ENCODE measurements around the gene ARID2. TPM values are rescaled to one million over a fixed set of nuclear protein-coding genes. Genes with fewer than 3 reads are reported as not detected.

Gene ARID2
- total RNA-seq, 1 donor from 2014 or later = 63.6 TPM

DNA sequence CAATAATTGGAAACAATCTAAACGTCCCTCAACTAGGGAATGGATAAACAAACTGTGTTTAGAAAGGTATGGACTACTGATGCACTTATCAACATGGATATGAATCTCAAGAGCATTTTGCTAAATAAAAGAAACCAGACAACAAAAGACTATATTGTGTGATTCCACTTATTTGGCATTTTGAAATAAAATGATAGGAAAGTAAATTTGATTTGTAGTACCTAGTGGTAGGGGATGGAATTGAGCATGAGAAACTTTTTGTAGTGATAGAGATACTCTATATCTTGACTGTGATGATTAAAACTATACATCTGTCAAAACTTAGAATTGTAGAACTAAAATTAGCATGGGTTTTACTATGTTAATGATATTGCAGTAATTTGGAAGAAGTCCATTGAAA, 87.1 kb downstream of the ARID2 start:
- no peak overlapping the region for H3K4me3 Mint-ChIP-seq (ENCODE audit: low read depth)
- H3K36me3 Mint-ChIP-seq (ENCODE audit: insufficient read depth) = peaks cover 8% of the 10 kb centered on the region
- H3K27me3 Mint-ChIP-seq = no peaks in the 10 kb centered on the region
- no peaks in the 10 kb centered on the region for H3K9me3 Mint-ChIP-seq (ENCODE audit: low read depth)
- H3K27ac Mint-ChIP-seq = no peak overlapping the region
- DNase-seq (ENCODE audit: low spot score, unreplicated experiment) = no peak
- peaks cover 2% of the 10 kb centered on the region for H3K4me1 Mint-ChIP-seq (ENCODE audit: low read depth)
- TF ChIP-seq, protein P1, sequence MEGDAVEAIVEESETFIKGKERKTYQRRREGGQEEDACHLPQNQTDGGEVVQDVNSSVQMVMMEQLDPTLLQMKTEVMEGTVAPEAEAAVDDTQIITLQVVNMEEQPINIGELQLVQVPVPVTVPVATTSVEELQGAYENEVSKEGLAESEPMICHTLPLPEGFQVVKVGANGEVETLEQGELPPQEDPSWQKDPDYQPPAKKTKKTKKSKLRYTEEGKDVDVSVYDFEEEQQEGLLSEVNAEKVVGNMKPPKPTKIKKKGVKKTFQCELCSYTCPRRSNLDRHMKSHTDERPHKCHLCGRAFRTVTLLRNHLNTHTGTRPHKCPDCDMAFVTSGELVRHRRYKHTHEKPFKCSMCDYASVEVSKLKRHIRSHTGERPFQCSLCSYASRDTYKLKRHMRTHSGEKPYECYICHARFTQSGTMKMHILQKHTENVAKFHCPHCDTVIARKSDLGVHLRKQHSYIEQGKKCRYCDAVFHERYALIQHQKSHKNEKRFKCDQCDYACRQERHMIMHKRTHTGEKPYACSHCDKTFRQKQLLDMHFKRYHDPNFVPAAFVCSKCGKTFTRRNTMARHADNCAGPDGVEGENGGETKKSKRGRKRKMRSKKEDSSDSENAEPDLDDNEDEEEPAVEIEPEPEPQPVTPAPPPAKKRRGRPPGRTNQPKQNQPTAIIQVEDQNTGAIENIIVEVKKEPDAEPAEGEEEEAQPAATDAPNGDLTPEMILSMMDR (IDR thresholded peaks at IDR 0.05; ENCODE audit: unreplicated experiment) = no peak

DNA sequence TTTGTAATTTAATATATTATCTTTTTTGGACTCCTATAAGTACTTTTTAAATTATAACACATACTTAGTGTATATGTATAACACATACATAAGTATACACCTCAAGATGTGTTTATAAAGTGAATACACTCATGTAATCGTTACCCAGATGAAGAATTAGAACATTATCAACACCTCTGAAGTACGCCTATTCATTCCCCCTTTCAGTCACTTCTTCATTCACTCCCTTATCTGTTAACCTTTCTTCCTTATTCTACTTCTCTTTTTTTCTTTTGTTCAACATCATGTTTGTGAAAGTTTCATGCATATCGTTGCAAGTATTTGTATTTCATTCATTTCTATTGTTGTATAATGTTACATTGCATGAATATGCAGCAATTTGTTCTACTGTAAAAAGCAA, 98.5 kb downstream of the ARID2 start:
- Mint-ChIP-seq H3K36me3 (ENCODE audit: insufficient read depth) (peaks cover 39% of the 10 kb centered on the region), H3K27me3 (no peaks in the 10 kb centered on the region), H3K4me1 (ENCODE audit: low read depth) (no peaks in the 10 kb centered on the region), H3K27ac (peak overlapping the region; percentile 50), H3K9me3 (ENCODE audit: low read depth) (peaks cover 10% of the 10 kb centered on the region), H3K4me3 (ENCODE audit: low read depth) (no peak overlapping the region)
- TF ChIP-seq, protein P1 (IDR thresholded peaks at IDR 0.05; ENCODE audit: unreplicated experiment) = no peak
- DNase-seq (ENCODE audit: low spot score, unreplicated experiment) = no peak

DNA sequence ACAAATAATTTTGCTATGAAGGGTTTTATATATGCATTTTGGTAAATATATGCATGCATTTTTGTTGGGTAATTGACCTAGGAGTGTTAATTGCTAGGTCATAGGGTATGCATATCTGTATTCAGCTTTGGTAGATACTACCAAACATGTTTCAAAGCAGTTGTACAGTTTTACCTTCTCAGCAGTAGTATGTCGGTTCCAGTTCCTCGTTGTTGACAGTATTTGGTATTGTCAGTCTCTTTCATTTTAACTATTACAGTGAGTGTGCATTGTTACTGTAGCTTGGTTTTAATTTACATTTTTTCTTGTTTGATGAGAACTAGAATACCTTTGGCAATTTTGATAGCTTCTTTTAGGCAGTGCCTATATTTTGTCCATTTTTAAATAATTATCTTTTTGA, 98.9 kb downstream of the ARID2 start:
- Mint-ChIP-seq H3K4me1 (ENCODE audit: low read depth) (no peaks in the 10 kb centered on the region), H3K27ac (peak overlapping the region; percentile 42), H3K9me3 (ENCODE audit: low read depth) (peaks cover 12% of the 10 kb centered on the region), H3K36me3 (ENCODE audit: insufficient read depth) (peaks cover 37% of the 10 kb centered on the region), H3K27me3 (no peaks in the 10 kb centered on the region), H3K4me3 (ENCODE audit: low read depth) (no peak overlapping the region)
- TF ChIP-seq, protein P1 (IDR thresholded peaks at IDR 0.05; ENCODE audit: unreplicated experiment) = no peak
- DNase-seq (ENCODE audit: low spot score, unreplicated experiment) = no peak

DNA sequence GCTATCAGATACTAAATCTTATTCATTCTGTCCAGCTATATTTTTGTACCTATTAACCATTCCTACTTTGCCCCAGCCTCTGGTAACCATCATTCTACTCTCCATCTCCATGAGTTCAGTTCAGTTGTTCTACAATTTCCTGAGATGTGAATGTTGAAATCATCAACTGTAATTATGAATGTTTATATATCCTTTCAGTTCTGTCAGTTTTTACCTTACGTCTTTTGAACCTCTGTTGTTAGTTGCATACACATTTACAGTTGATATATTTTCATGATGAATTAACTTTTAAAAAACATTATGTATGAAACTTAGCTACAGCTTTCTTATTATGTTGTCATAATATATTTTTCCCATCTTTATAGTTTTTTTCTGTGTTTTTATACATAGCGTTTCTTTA, 102.1 kb downstream of the ARID2 start:
- peaks cover 42% of the 10 kb centered on the region for H3K36me3 Mint-ChIP-seq (ENCODE audit: insufficient read depth)

DNA sequence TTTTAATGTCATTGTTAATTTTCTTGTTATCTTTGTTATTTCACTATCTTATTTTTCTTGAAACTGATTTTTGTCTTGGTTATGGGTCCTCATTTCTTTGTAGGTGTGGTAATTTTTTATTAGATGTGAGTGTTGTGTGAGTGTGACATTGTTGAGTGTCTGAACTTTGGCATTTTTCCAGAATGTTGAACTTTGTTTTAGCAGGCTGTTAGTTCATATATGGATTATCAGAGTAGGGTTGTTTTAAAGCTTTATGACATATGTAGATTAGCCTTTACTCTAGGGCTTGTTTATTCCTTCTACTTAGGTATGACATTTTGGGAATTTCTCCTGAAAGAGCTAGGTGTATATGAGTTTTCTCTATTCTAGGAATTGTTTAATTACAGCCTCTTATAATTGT, 103.9 kb downstream of the ARID2 start:
- TF ChIP-seq, protein P1 (IDR thresholded peaks at IDR 0.05; ENCODE audit: unreplicated experiment) = no peak
- Mint-ChIP-seq H3K4me1 (ENCODE audit: low read depth) (no peaks in the 10 kb centered on the region), H3K27ac (no peak overlapping the region), H3K9me3 (ENCODE audit: low read depth) (peaks cover 19% of the 10 kb centered on the region), H3K27me3 (no peaks in the 10 kb centered on the region), H3K36me3 (ENCODE audit: insufficient read depth) (peaks cover 45% of the 10 kb centered on the region), H3K4me3 (ENCODE audit: low read depth) (no peak overlapping the region)
- DNase-seq (ENCODE audit: low spot score, unreplicated experiment) = no peak

More for the DNA sequence above, 102.1 kb downstream of the ARID2 start:
- Mint-ChIP-seq H3K4me1 (ENCODE audit: low read depth) (no peaks in the 10 kb centered on the region), H3K9me3 (ENCODE audit: low read depth) (peaks cover 19% of the 10 kb centered on the region), H3K27me3 (no peaks in the 10 kb centered on the region), H3K27ac (no peak overlapping the region), H3K4me3 (ENCODE audit: low read depth) (no peak overlapping the region)
- TF ChIP-seq, protein P1 (IDR thresholded peaks at IDR 0.05; ENCODE audit: unreplicated experiment) = no peak
- no peak for DNase-seq (ENCODE audit: low spot score, unreplicated experiment)
